GM21825 (cell line): Measurements from ENCODE around the gene ZNF445.
"Not testable (repeated sequence)": the region's sequence is repeated elsewhere in the genome, so short reads cannot be mapped to it uniquely, and the experiment has no call there.

ENCODE experiments used
- ATAC-seq: cut with Tn5 transposase; IDR thresholded peaks from one replicate; pipeline ENCODE4 v1.9.1; 2021; ENCODE audit warnings: mild to moderate bottlenecking, moderate library complexity; ENCODE audit not compliant: unreplicated experiment

ZNF445 gene

GRCh38 chr3:44476963-44477311 is 533 bp downstream of the ZNF445 start:
- ATAC-seq, result no peak

GRCh38 chr3:44476181-44476611 is 1.3 kb downstream of the ZNF445 start:
- ATAC-seq, result no peak

GRCh38 chr3:44474886-44475285 is 2.6 kb downstream of the ZNF445 start:
- not testable (repeated sequence) for ATAC-seq

- no peak for ATAC-seq
Observed at GRCh38 chr3:44470430-44470829, 7.0 kb downstream of the ZNF445 start.

- no peak for ATAC-seq
Observed at GRCh38 chr3:44469914-44470313, 7.6 kb downstream of the ZNF445 start.

- no peak for ATAC-seq
Observed at GRCh38 chr3:44468572-44469520, 8.6 kb downstream of the ZNF445 start.

GRCh38 chr3:44468099-44468537 is 9.4 kb downstream of the ZNF445 start:
- not testable (repeated sequence) for ATAC-seq

- ATAC-seq, result no peak
Observed at GRCh38 chr3:44467241-44467640, 10.2 kb downstream of the ZNF445 start.

GRCh38 chr3:44464920-44465319 is 12.6 kb downstream of the ZNF445 start:
- ATAC-seq, result not testable (repeated sequence)

GRCh38 chr3:44464509-44464908 is 13.0 kb downstream of the ZNF445 start:
- ATAC-seq, result no peak

- ATAC-seq, result not testable (repeated sequence)
Observed at GRCh38 chr3:44460050-44460449, 17.4 kb downstream of the ZNF445 start.

- ATAC-seq, result no peak
Observed at GRCh38 chr3:44455318-44455717, 22.2 kb downstream of the ZNF445 start.

- no peak for ATAC-seq
Observed at GRCh38 chr3:44454258-44454657, 23.2 kb downstream of the ZNF445 start.

GRCh38 chr3:44451441-44451840 is 26.0 kb downstream of the ZNF445 start:
- no peak for ATAC-seq

- ATAC-seq, result no peak
Observed at GRCh38 chr3:44446929-44447328, 30.5 kb downstream of the ZNF445 start.

- no peak for ATAC-seq
Observed at GRCh38 chr3:44445786-44446185, 31.7 kb downstream of the ZNF445 start.

GRCh38 chr3:44444896-44445691 is 32.4 kb downstream of the ZNF445 start:
- no peak for ATAC-seq

- no peak for ATAC-seq
Observed at GRCh38 chr3:44444437-44444836, 33.0 kb downstream of the ZNF445 start.

- no peak for ATAC-seq
Observed at GRCh38 chr3:44442596-44443309, 34.7 kb downstream of the ZNF445 start.

- ATAC-seq, result peak; percentile 94
Observed at GRCh38 chr3:44439499-44440295, 37.8 kb downstream of the ZNF445 start.
